HuH-7.5 (cell line): ENCODE measurements around the gene TOP3A.

ENCODE experiments used
- DNase-seq: peaks from one replicate; pipeline ENCODE4 v3.0.0; 2011; ENCODE audit warnings: low spot score

Gene TOP3A

GRCh38 chr17:18280249-18280648, 34.5 kb downstream of the TOP3A start:
- no peak for DNase-seq

DNA sequence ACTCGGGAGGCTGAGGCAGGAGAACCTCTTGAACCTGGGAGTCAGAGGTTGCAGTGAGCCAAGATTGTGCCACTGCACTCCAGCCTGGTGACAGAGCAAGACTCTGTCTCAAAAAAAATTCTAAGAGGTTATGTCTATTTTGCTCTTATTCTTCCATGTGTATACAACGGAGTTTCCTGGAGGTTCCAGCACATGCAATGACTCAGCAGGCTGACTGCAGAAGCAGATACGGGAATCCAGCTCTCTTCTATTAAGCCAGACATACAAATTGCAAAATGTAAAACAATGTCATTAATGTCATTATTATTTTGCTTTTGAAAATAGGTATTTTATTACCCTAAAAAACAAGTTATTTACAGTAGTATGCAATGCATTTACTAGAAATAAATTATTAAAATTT, 35.9 kb downstream of the TOP3A start:
- DNase-seq: no peak

GRCh38 chr17:18277076-18277475, 37.7 kb downstream of the TOP3A start:
- no peak for DNase-seq

- DNase-seq: no peak
Measured at GRCh38 chr17:18270046-18270931, 44.5 kb downstream of the TOP3A start.

- DNase-seq: no peak
Measured at GRCh38 chr17:18267927-18268711, 46.7 kb downstream of the TOP3A start.

- DNase-seq: no peak
Measured at GRCh38 chr17:18267366-18267765, 47.4 kb downstream of the TOP3A start.

- DNase-seq: no peak
Measured at GRCh38 chr17:18263885-18264682, 50.7 kb downstream of the TOP3A start.

DNA sequence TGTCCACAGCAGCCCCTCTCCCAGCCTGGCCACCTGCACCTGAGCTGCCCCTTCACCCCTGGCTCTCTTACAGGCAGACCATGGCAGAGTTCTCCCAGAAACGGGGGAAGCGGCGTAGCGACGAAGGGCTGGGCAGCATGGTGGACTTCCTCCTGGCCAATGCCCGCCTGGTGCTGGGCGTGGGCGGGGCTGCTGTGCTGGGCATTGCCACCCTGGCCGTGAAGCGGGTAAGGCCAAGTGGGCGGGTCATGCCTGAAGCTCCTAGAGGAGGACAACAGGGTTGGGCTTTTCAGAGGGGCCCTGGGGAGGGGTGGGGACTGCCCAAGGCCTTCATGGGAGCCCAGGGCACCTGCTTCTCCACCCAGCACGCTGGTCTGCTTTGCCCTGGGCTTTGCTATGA, 52.2 kb downstream of the TOP3A start:
- DNase-seq: no peak

DNA sequence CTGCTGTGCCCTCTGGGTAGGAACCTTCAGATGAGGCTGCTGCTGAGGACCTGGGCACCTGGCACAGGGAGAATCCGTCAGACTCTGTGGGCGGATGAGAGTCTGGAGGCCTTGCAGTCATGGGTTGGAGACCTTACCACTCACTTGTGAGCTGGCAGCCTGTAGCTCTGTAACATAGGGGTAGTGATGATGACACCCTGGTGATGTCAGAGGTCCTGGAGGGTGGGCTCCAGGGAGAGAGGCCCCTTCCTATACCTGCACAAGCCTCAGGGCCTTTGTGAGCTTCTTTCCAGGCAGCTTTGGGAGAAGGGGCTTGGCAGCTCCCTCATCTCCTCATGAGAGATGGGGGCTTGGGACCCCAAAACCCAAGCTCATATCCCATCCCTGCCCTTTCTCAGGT, 52.7 kb downstream of the TOP3A start:
- DNase-seq: no peak

- no peak for DNase-seq
Measured at GRCh38 chr17:18261659-18262058, 53.1 kb downstream of the TOP3A start.

GRCh38 chr17:18261146-18261515, 53.7 kb downstream of the TOP3A start:
- peak; percentile 59 for DNase-seq

GRCh38 chr17:18260332-18261145, 54.3 kb downstream of the TOP3A start, which contains the start of gene MIEF2:
MIEF2 (plus strand) TSS chr17:18260662; CDS start chr17:18262721, 2,059 bp downstream.
- DNase-seq: peak; percentile 98

DNA sequence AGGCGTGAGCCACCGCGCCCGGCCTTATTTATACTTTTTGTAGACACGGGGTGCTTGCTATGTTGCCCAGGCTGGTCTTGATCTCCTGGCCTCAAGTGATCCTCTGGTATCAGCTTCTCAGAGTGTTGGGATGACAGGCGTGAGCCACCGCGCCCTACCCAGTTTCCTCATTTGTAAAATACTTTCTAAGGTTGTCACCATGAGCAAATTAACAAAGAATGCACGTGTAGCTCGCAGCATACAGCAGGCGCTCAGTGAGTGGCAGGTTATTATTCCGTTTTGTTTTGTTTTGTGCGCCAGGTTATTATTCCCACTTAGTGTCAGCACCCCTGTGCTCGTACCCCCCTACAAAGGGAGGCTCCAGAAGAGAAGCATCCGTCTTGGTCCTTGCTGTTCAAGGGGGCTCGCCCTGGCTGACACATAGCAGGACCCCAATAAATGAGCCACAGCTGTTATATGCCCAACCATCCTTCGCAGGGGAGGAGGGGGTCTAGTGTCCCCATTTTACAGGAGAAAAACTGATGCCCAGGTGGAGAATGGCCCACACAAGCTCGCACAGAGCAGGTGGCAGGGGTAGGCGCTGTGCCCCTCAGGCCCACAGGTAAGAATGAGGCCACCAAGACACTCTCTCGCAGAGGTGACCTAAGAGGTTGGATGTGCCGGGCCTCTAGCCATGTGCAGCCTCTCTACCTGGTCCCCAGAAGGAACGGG, 55.0 kb downstream of the TOP3A start:
- no peak for DNase-seq

DNA sequence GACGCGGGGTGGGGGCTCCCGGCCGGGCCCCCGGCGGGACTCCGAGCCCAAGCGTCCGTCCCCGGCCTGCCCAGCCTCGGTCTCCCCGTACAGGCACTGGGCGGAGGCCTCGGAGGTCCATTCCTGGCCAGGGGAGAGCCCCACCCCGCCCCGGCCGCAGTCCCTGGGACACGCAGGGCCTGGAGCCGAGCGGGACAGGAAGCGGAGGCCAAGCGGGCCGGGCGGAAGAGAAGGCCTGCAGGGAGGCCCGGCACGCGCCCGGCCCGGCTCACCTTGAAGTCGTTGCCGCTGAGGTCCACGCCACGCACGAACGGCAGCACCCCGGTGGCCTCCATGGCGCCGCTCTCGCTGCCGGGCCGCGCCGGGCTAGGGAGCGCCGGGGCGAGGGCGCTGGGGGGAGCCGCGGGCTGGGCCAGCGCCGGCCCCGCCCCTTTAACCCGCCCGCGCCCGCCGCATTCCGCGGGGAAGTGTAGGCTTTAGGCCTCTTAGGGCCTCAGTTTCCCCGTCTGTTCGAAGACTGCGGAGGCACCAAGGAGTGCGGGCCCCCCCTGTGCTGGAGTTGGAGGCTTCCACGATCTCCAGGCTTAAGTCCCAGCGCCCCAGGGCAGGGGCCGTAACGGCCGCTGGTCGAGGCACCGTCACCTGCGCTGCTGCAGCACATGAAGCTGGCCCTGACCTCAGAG, 56.3 kb downstream of the TOP3A start, which contains the start of gene FLII:
TSS of gene FLII (minus strand) at position 383 of the 683 bp plus-strand sequence. CDS start at position 335, 48 bp downstream.
- peak; percentile 67 for DNase-seq

DNA sequence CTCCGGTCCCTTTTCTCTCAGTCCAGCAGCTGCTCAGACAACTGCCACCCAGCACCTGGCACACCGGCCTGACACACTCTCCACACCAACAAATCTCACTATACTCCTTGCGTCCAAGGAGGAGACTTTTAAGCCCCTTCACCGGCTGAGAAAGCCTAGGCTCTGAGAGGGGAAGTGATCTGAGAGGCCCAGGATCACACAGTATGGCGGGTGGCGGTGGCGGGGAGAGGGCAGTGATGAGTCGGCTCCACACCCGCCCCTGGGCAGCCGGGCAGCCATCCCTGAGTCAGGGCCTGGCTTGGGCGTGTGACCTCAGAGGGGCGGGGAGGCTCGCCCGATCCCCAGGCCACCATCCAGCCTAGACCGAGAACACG, 56.8 kb downstream of the TOP3A start:
- DNase-seq: peak; percentile 83

DNA sequence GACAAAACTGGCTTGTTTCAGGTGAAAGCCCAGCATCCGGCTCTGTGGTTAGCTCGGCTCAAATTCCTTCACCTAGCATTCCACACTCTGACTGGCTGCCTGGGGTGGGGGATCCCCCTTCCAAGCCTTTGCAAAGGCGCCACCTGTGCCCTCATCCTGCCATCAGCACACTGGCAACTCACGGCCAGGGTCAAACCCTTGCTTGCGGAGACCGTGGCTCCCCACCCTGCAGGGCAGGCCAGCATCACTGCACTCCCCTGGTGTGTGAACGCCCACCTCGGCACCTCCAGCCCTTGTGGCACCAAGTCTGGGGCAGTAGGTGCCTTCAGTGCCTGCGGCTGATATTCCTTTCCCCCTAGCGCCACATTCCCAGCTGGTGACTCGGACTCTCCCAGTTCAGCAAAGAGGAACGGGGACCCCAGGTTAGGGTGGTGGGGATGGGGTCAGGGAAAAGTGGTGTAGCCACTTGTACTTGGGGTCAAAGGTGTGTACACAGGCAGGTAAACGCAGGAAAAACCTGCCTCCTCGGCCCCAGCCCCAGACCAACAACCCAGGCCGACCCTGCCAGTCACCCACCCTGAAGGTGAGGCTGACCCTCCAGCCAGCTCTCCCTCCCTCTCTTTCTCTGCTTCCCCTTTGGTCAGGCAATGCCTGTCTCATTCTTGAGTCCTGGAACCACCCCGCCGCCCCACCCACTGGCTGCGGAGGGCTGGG, 57.4 kb downstream of the TOP3A start:
- peak; percentile 64 for DNase-seq

DNA sequence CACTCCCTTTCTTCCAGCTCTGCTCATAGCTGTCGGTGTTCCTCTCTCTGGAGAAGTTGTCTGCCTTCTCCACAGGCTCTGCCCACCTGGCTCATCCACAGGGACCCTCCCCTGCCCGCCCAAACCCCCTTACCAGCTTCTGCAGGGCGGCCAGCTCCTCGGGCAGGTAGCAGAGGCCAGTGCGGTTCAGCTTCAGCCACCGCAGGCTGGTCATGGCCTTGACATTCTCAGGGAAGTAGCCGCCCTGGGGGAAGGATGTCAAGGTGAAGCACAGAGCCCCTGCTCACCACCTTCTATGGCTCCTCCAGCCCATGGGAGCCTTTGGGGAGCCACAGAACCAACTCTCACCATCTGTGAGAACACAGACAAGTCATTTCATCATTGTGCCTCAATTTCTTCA, 58.0 kb downstream of the TOP3A start:
- DNase-seq: no peak

DNA sequence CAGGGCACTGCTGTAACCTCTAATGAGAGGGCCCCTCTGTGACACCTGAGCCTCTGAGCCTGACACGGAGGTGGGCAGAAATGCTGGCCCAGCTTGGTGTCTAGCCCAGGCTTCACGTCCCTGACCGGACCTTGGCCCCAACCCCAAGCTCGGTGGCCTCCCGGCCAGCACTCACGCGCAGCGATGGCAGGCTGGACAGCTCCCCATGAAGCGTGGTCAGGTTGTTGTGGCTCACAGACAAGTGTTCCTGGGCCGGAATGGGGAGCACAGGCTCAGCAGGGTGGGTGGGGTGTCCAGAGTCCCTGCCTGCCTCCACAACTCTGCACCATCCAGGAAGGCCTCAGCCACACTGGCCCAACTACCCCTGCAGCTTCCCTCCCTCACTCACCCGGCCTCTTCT, 58.4 kb downstream of the TOP3A start:
- DNase-seq: no peak

DNA sequence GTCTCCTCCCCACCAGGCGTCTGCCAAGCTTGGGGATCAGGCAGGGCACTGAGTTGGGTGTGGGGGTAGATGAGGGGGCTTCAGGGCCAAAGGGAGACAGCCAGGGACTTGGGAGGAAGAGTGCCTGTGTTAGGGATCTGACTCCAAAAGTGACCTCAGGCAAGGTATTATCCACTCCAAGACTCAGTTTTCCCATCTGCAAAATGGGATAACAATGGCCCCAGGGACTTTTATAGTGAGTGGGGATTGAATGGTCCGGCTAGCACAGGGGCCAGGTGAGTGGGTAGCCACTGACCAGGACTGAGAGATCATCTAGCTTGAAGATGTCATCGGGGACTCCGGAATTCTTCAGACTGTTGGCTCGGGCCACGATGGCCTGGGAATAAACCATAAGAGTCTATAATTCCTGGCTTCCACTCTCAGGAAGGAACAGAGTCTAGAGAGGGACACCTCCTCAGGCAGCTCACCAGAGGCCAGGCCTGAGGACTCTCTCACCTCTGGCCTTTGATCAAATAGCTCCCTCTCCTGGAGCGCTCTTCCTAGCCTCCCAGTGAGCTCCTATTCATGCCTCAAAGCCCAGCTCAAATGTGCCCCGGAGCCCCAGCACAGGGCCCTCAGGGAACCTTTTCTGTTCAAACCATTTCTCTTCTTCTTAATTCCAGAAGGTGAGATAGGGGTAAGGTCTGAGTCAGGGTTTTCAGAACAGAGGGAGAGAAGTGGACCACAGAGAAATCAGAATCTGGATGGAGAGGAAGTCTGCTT, 59.7 kb downstream of the TOP3A start:
- DNase-seq: no peak
